ENCODE data around the gene PRRT2.
"Not testable (repeated sequence)": the region's sequence is repeated elsewhere in the genome, so short reads cannot be mapped to it uniquely, and the experiment has no call there.

DNA sequence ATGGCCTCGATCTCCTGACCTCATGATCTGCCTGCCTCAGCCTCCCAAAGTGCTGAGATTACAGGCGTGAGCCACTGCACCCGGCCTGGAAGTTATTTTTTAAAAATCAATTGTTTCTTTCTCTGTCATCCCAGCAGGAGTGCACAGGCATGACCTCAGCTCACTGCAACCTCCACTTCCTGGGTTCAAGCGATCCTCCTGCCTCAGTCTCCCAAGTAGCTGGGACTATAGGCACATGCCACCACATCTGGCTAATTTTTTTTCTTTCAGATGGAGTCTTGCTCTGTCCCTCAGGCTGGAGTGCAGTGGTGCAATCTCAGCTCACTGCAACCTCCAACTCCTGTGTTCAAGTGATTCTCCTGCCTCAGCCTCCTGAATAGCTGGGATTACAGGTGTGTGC is 24.8 kb upstream of the PRRT2 start:
- TF ChIP-seq POLR2A, CTCF (IDR thresholded peaks at IDR 0.05): not testable (repeated sequence)

Measured in upper lobe of left lung (tissue), 4 donors.